OCI-M1 (cell line): ENCODE measurements around the gene ALMS1.
"Not testable (repeated sequence)": the region's sequence is repeated elsewhere in the genome, so short reads cannot be mapped to it uniquely, and the experiment has no call there.

Experiments used
- DNase-seq: peaks from one replicate; lab custom pipeline; 2025; lab: John Stamatoyannopoulos, UW

Gene ALMS1

DNA sequence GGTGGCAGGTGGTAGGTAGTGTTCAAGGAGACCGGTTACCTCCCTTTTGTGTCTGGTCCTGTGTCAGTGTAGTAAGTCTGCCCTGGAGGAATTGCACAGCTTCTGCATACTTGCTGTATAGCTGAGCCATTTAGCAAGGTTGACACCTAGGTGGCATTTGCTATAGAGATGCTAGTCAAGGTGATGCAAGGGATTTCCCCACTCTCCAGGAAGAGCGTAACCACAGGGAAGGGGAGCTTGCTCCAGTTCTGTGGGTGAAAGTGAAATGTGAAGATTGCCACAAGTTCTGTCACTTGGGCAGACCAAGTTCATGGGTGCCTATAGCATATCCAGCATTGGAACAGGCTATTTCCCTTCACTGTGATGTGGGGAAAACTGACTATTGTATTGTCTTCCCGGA lies 228.5 kb downstream of the ALMS1 start:
- no peak for DNase-seq

DNA sequence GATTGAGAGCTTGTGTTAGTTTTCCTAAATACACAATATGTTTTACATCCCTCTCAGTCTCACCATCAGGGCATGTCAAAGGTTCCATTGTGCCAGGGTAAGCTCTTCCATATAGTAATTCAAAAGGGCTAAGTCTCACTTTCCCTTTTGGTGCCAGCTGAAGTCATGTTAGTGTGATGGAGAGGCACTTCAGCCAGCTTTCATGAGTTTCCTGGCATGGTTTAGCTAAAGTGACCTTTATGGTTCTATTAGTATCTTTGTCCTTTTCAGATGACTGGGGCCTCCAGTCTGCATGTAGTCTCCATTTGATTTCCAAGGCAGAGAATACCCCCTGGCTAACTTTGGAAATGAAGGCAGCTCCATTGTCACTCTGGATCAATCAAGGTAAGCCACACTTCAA lies 229.4 kb downstream of the ALMS1 start:
- DNase-seq = no peak

- peak; percentile 12 for DNase-seq
Observed at GRCh38 chr2:73619925-73620324, 234.3 kb downstream of the ALMS1 start.

- not testable (repeated sequence) for DNase-seq
Observed at GRCh38 chr2:73624036-73624435, 238.4 kb downstream of the ALMS1 start.

GRCh38 chr2:73624625-73625024 lies 239.0 kb downstream of the ALMS1 start:
- not testable (repeated sequence) for DNase-seq

DNA sequence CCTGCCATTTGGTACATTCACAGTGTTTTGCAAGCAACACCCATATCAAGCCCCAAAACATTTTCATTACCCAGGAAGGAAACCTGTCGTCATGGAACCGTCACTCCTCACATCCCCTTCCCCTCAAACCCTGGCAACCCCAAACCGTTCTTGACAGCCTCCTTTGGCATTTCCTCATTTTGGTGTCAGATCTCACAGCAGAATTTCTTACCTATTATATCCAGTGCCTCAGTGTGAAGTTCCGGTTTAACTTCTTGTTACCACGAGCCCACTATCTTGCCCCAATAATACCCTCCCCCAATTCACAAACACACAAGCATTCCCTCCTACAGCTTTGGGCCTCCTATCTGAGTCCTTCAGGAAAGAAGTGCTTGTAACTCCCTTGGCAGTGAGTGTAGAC lies 240.6 kb downstream of the ALMS1 start:
- DNase-seq = peak; percentile 1

- DNase-seq = not testable (repeated sequence)
Observed at GRCh38 chr2:73628493-73628892, 242.9 kb downstream of the ALMS1 start.

GRCh38 chr2:73630662-73631266 lies 245.1 kb downstream of the ALMS1 start:
- DNase-seq = peak; percentile 35

DNA sequence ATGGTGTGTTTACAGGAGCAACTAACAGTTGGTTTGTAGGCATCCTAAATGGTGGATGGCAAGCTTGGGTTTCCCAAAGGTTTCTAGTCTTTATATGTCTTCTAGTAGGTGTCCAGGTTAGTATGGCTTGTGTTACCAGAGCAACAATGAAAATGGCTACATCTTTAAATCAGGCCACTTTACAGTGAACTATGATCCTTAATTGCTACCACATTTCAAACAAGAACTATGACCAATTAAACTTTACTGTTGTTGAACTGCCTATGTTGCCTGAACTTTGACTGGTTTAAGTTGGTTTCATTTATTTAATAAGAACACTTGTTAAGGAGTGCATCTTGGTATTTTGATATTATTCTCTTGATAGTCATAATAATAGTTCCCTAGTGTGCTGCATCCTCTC lies 251.3 kb downstream of the ALMS1 start:
- DNase-seq = not testable (repeated sequence)

- no peak for DNase-seq
Observed at GRCh38 chr2:73638429-73638828, 252.8 kb downstream of the ALMS1 start.

GRCh38 chr2:73640511-73640911 lies 254.9 kb downstream of the ALMS1 start:
- DNase-seq = peak; percentile 2

- no peak for DNase-seq
Observed at GRCh38 chr2:73640946-73641766, 255.5 kb downstream of the ALMS1 start.

DNA sequence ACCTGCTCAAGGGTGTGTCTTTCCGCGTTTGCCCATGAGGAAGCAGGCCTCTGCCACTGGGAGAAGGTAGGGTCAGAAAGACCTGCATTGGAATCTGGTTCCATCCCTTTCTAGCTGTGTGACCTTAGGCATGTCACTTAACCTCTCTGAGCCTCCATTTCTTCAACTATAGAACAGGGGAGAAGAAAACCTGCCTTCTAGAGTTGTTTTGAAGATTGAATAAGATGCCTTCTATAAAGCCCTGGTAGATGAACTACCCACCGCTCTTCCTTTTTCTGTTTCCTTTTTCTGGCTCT lies 256.1 kb downstream of the ALMS1 start:
- no peak for DNase-seq

DNA sequence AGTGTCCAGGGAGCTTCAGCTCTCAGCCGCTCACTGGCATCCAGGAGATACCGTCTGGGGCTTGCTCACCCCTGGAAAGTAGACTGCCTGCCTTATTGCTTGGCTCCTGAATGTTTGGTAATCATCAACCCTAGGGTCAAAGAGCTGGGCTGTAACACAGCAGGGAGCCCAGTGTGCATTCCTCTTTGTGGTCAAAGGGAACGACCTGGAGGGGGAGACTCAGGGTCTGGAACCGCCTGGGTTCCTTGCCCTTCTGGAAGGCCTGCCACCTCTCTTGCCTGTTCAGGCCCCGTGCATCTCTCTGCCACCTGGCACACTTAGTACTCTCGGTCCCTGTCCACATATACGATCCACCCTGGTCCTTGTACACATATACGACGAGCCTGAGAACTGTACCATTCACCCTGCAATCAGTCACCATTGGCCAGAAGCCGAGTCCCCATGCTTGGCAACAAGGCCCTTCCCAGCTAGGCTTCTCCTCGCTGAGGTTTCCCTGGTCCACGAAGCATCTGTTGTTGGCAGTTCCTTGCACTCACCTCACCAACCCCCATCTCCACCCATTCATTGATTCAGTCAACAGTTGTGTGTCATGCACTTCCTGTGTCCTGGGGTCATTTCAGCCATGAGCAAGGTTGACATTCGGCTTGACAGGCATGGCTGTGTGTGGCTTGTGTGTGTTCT lies 256.8 kb downstream of the ALMS1 start, which contains the start of gene NAT8:
Gene NAT8 (minus strand): TSS at position 85 of the 681 bp plus-strand sequence. CDS start 794 bp downstream, outside the sequence.
- DNase-seq = no peak

DNA sequence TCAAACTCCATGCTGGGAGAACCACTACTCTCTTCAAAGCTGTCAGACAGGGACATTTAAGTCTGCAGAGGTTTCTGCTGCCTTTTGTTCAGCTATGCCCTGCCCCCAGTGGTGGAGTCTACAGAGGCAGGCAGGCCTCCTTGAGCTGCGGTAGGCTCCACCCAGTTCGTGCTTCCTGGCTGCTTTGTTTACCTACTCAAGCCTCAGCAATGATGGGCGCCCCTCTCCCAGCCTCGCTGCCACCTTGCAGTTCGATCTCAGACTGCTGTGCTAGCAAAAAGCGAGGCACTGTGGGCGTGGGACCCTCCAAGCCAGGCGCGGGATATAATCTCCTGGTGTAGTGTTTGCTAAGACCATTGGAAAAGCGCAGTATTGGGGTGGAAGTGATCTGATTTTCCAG lies 262.1 kb downstream of the ALMS1 start:
- not testable (repeated sequence) for DNase-seq

DNA sequence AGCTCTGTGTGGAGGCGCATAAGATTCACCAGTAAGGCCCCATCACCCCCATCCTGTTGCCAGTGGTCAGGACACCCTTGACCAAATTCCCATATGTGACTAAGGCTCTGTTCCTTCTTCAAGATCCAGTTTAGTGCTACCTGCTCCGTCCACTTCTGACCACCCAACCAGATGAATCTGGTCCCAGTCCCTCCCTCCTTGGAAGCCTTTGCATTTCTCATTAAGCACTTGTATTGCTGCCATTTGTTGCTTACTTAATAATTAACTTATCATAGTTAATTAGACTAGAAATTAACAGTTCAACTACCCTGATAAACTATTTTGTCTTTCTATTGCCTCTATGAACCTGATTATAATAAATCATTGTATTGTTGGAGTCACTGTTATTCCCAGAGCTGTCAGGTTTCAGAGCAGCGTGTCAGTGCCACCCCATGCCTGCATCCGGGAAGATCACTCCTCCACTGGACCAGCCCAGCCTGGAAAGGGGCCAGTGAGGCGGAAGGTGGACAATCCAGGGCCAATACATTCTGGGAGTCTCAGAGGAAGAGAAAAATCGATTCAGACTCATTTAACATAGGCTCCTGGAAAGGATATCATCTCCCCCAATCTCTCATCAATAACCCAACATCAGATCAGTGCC lies 266.1 kb downstream of the ALMS1 start:
- no peak for DNase-seq

DNA sequence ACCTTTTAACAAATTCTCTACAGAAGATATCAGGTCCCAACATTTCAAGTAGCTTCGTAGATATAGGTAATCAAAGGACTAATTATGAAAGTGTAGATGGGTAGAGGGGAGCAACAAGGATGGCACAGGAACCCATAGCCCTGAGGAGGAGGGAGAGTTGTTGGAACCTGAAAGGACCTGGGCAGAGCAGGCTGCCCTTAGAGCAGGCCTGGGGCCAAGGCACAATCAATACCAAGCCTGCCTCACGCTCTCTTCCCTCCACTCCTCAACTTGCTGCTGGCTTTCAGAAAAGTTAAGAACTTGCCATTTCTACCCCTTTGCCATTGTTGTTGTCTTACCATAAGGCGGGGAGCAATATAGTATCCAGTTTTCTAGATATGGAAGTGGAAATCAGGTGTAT lies 266.7 kb downstream of the ALMS1 start:
- DNase-seq = no peak

- DNase-seq = no peak
Observed at GRCh38 chr2:73654175-73654574, 268.5 kb downstream of the ALMS1 start.
